Sigmoid colon (tissue), 7 donors: Measurements from ENCODE around the gene SH3RF2. TPM values are rescaled to one million over a fixed set of nuclear protein-coding genes. Genes with fewer than 3 reads are reported as not detected.

Experiments used
- DNase-seq: peaks from one replicate; pipeline ENCODE4 v3.0.0-alpha.2; 2019
- H3K27ac ChIP-seq, 4 donors: fragments of 200-600 bp; sonication (generic); one replicate each; pipeline ENCODE4 v1.5.1; 2016 to 2019; ENCODE audit warnings: mild to moderate bottlenecking in 1 of 4
- H3K27me3 ChIP-seq, 3 donors: fragments of 200-600 bp; sonication (generic); one replicate each; pipeline ENCODE4 v1.5.1; 2019; ENCODE audit warnings: mild to moderate bottlenecking in 1 of 3
- H3K36me3 ChIP-seq, 4 donors: fragments of 200-600 bp; sonication (generic); one replicate each; pipeline ENCODE4 v1.5.1; 2016 to 2019
- H3K4me1 ChIP-seq, 4 donors: fragments of 200-600 bp; sonication (generic); one replicate each; pipeline ENCODE4 v1.5.1; 2017 to 2019
- H3K4me3 ChIP-seq, 4 donors: fragments of 200-600 bp; sonication (generic); one replicate each; pipeline ENCODE4 v1.5.1; 2017 to 2019; ENCODE audit warnings: mild to moderate bottlenecking in 2 of 4, moderate library complexity in 1 of 4
- H3K9me3 ChIP-seq, 4 donors: fragments of 200-600 bp in 3 of 4; sonication (generic) in 3 of 4; one replicate each; pipeline versions ENCODE4 v1.5.1 to v1.6.1; 2013 to 2019
- CTCF ChIP-seq, 4 experiments: fragments of 450-650 bp in 3 of 4; fragments of 200-600 bp in 1 of 4; IDR thresholded peaks; one replicate each; pipeline ENCODE4 v1.5.1; 2016 to 2019; ENCODE audit warnings: antibody characterized with exemption in 4 of 4, mild to moderate bottlenecking in 3 of 4, moderate library complexity in 2 of 4
- EP300 ChIP-seq, 4 donors: sonication (generic); formaldehyde crosslinking; IDR thresholded peaks; one replicate each; pipeline ENCODE4 v1.6.1; 2017; ENCODE audit warnings: antibody characterized with exemption in 4 of 4
- POLR2A ChIP-seq, 2 donors: fragments of 450-650 bp; IDR thresholded peaks; one replicate each; pipeline ENCODE4 v1.6.1; 2016; ENCODE audit warnings: antibody characterized with exemption in 2 of 2, mild to moderate bottlenecking in 2 of 2, moderate library complexity in 2 of 2
- POLR2AphosphoS5 ChIP-seq, 4 donors: sonication (generic); formaldehyde crosslinking; IDR thresholded peaks; one replicate each; pipeline ENCODE4 v1.6.1; 2017; ENCODE audit warnings: antibody characterized with exemption in 4 of 4
- WGBS, 2 donors: extraction: QIAGEN DNeasy Blood & Tissue Kit; methylation state at CpG; one replicate each; pipeline ENCODE4 v1.1.7; 2013; 5-methylcytosine and 5-hydroxymethylcytosine counted together
- intact Hi-C: fragments of 100-400 bp; cut with DNase I; formaldehyde crosslinking; loops from one replicate; pipeline ENCODE4 v1.15.1; 2023
- polyA plus RNA-seq, 3 donors: library from polyadenylated mRNA; stranded (reverse); fragments of 200-250 nt; gene quantifications; one replicate each; pipeline ENCODE4 v1.2.3, GENCODE V29; 2013
- total RNA-seq, 4 donors: library from RNA; depleted of rRNA; stranded (reverse); fragments of >200 nt; gene quantifications; one replicate each; pipeline ENCODE4 v1.1.0, GENCODE V29; 2016
- donor health status: healthy with polysubstance abuse.
- donor health status: Bipolar disorder and iron deficiency.
- donor health status: healthy.

Gene SH3RF2
- total and polyA plus RNA-seq, 7 donors, result 0.28 to 37.9 (median 1.4) TPM

- 15 to 54% methylated on average over 7 of the region's 7 CpGs for WGBS, 2 donors
- H3K27ac ChIP-seq, result no peak overlapping the region
These were observed 43.2 kb downstream of the SH3RF2 start for GRCh38 chr5:145979270-145980223.

GRCh38 chr5:145980259-145980658 lies 43.9 kb downstream of the SH3RF2 start:
- H3K4me3 ChIP-seq, result no peak overlapping the region
- no peak overlapping the region for H3K27ac ChIP-seq
- no peaks in the 10 kb centered on the region for H3K36me3 ChIP-seq
- peaks cover 0 to 4% (median 0%) of the 10 kb centered on the region in 4 donors for H3K9me3 ChIP-seq
- DNase-seq, result no peak
- H3K27me3 ChIP-seq, result no peaks in the 10 kb centered on the region
- 72 to 95% methylated on average over 1 of the region's 1 CpG for WGBS, 2 donors
- intact Hi-C loops, result no loop called here
- H3K4me1 ChIP-seq, result no peaks in the 10 kb centered on the region
- TF ChIP-seq EP300 (IDR thresholded peaks at IDR 0.05) (no peak), CTCF (IDR thresholded peaks at IDR 0.05) (no peak), POLR2A (IDR thresholded peaks at IDR 0.05) (no peak), POLR2AphosphoS5 (IDR thresholded peaks at IDR 0.05) (no peak)

More at GRCh38 chr5:145979270-145980223, 43.2 kb downstream of the SH3RF2 start:
- Histone ChIP-seq H3K27me3 (no peaks in the 10 kb centered on the region), H3K4me3 (no peak overlapping the region), H3K4me1 (no peaks in the 10 kb centered on the region), H3K36me3 (no peaks in the 10 kb centered on the region), H3K9me3 (no peaks in the 10 kb centered on the region)
- no peak for DNase-seq
- TF ChIP-seq POLR2A (IDR thresholded peaks at IDR 0.05), result no peak
- TF ChIP-seq EP300 (IDR thresholded peaks at IDR 0.05), result no peak
- no peak for TF ChIP-seq POLR2AphosphoS5 (IDR thresholded peaks at IDR 0.05)
- no peak for TF ChIP-seq CTCF (IDR thresholded peaks at IDR 0.05)
- intact Hi-C loops, result no loop called here

GRCh38 chr5:145980718-145981117 lies 44.3 kb downstream of the SH3RF2 start:
- Histone ChIP-seq H3K27me3 (no peaks in the 10 kb centered on the region), H3K4me3 (no peak overlapping the region), H3K9me3 (peaks cover 0 to 4% (median 0%) of the 10 kb centered on the region in 4 donors), H3K36me3 (no peaks in the 10 kb centered on the region), H3K27ac (no peak overlapping the region), H3K4me1 (no peaks in the 10 kb centered on the region)
- DNase-seq, result no peak
- intact Hi-C loops, result no loop called here
- WGBS, 2 donors, result 65 to 90% methylated on average over 2 of the region's 2 CpGs
- no peak for TF ChIP-seq EP300 (IDR thresholded peaks at IDR 0.05)

- H3K27me3 ChIP-seq, result no peaks in the 10 kb centered on the region
- 22 to 61% methylated on average over 3 of the region's 3 CpGs for WGBS, 2 donors
- no peak for DNase-seq
- peaks cover 0 to 4% (median 0%) of the 10 kb centered on the region in 4 donors for H3K9me3 ChIP-seq
- H3K4me3 ChIP-seq, result no peak overlapping the region
- no peak overlapping the region for H3K27ac ChIP-seq
- TF ChIP-seq POLR2A (IDR thresholded peaks at IDR 0.05) (no peak), EP300 (IDR thresholded peaks at IDR 0.05) (no peak), CTCF (IDR thresholded peaks at IDR 0.05) (no peak), POLR2AphosphoS5 (IDR thresholded peaks at IDR 0.05) (no peak)
- intact Hi-C loops, result no loop called here
- H3K36me3 ChIP-seq, result no peaks in the 10 kb centered on the region
- H3K4me1 ChIP-seq, result no peaks in the 10 kb centered on the region
These were observed 45.5 kb downstream of the SH3RF2 start for GRCh38 chr5:145981589-145982571.
